Activated CD4-positive, alpha-beta T cell treated with anti-CD3 and anti-CD28 coated beads, Interleukin-2, amount 50 U/mL, for 16 hours (primary cell): ENCODE data around the gene TMSB4X.
"Not testable (repeated sequence)": the region's sequence is repeated elsewhere in the genome, so short reads cannot be mapped to it uniquely, and the experiment has no call there.

Experiments
- DNase-seq: peaks from one replicate; pipeline ENCODE4 v3.0.0-alpha.2; 2020

TMSB4X gene

GRCh38 chrX:12974796-12975669 is at the start of gene TMSB4X:
Gene TMSB4X (plus strand): TSS chrX:12975110.
- DNase-seq = peak; percentile 92

- no peak for DNase-seq
Measured at GRCh38 chrX:12929701-12930100, 45.2 kb upstream of the TMSB4X start.

GRCh38 chrX:12930150-12930549 is 44.8 kb upstream of the TMSB4X start:
- DNase-seq = no peak

GRCh38 chrX:12932244-12932643 is 42.7 kb upstream of the TMSB4X start:
- DNase-seq = no peak

GRCh38 chrX:12934850-12935249 is 40.1 kb upstream of the TMSB4X start:
- no peak for DNase-seq

- no peak for DNase-seq
Measured at GRCh38 chrX:12936947-12937346, 38.0 kb upstream of the TMSB4X start.

GRCh38 chrX:12940471-12940870 is 34.4 kb upstream of the TMSB4X start:
- DNase-seq = not testable (repeated sequence)

- not testable (repeated sequence) for DNase-seq
Measured at GRCh38 chrX:12943592-12943991, 31.3 kb upstream of the TMSB4X start.

GRCh38 chrX:12944452-12944851 is 30.5 kb upstream of the TMSB4X start:
- not testable (repeated sequence) for DNase-seq

GRCh38 chrX:12945494-12945893 is 29.4 kb upstream of the TMSB4X start:
- DNase-seq = no peak

GRCh38 chrX:12946406-12946805 is 28.5 kb upstream of the TMSB4X start:
- DNase-seq = no peak

GRCh38 chrX:12946838-12947544 is 27.9 kb upstream of the TMSB4X start:
- peak; percentile 87 for DNase-seq

- no peak for DNase-seq
Measured at GRCh38 chrX:12947545-12948235, 27.2 kb upstream of the TMSB4X start.

GRCh38 chrX:12948495-12948894 is 26.4 kb upstream of the TMSB4X start:
- no peak for DNase-seq

- no peak for DNase-seq
Measured at GRCh38 chrX:12949205-12949926, 25.5 kb upstream of the TMSB4X start.

- peak; percentile 92 for DNase-seq
Measured at GRCh38 chrX:12949927-12950656, 24.8 kb upstream of the TMSB4X start.

GRCh38 chrX:12950851-12951594 is 23.9 kb upstream of the TMSB4X start:
- peak; percentile 86 for DNase-seq

GRCh38 chrX:12951595-12951975 is 23.3 kb upstream of the TMSB4X start:
- DNase-seq = no peak

- no peak for DNase-seq
Measured at GRCh38 chrX:12953420-12953819, 21.5 kb upstream of the TMSB4X start.

GRCh38 chrX:12954376-12954775 is 20.5 kb upstream of the TMSB4X start:
- DNase-seq = no peak

GRCh38 chrX:12954981-12955380 is 19.9 kb upstream of the TMSB4X start:
- DNase-seq = no peak
